ENCODE data around the gene C4orf50.
"Not testable (repeated sequence)": the region's sequence is repeated elsewhere in the genome, so short reads cannot be mapped to it uniquely, and the experiment has no call there.

The C4orf50 gene

GRCh38 chr4:5993876-5994811, 24.1 kb downstream of the C4orf50 start:
- Histone ChIP-seq H4K20me1 (ENCODE audit: insufficient read depth, low read length, poor library complexity, severe bottlenecking) (no peaks in the 10 kb centered on the region), H3K27me3 (ENCODE audit: insufficient read depth, low read length, poor library complexity, severe bottlenecking) (no peaks in the 10 kb centered on the region), H3K4me3 (ENCODE audit: low read length, poor library complexity, severe bottlenecking) (no peak overlapping the region), H3K4me1 (ENCODE audit: insufficient read depth, low read length, poor library complexity, severe bottlenecking) (no peaks in the 10 kb centered on the region), H2AFZ (ENCODE audit: low read length) (no peak overlapping the region), H3K36me3 (ENCODE audit: insufficient read depth, low read length) (no peaks in the 10 kb centered on the region), H3K9ac (ENCODE audit: low read depth, low read length, poor library complexity, severe bottlenecking) (no peak overlapping the region), H3K9me2 (replicated peaks; ENCODE audit: low read depth, low read length) (no peaks in the 10 kb centered on the region), H3F3A (ENCODE audit: low read depth) (no peaks in the 10 kb centered on the region), H3K4me2 (ENCODE audit: low read depth, low read length, poor library complexity, severe bottlenecking) (no peak overlapping the region), H3K9me3 (ENCODE audit: insufficient read depth, low read depth, low read length) (no peaks in the 10 kb centered on the region; the same call in 1 of the 2 replicates), H3K79me2 (ENCODE audit: insufficient read depth, low read length) (no peaks in the 10 kb centered on the region)
- TF ChIP-seq CTCF (conservative IDR thresholded peaks at IDR 0.05; ENCODE audit: low read length): no peak

DNA sequence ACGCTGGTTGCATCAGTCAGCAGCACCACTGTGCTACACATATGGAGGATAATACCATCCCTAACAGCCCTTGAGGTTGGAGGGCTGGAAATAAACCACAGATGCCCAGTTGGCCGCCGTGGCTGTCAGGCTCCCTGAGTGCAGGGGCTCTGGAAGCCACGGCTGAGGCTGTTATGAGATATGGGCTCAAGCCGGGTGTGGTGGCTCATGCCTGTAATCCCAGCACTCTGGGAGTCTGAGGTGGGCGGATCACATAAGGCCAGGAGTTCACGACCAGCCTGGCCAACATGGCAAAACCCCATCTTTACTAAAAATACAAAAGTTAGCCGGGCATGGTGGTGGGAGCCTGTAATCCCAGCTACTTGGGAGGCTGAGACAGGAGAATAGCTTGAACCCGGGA, 24.9 kb downstream of the C4orf50 start:
- not testable (repeated sequence) for H2AFZ ChIP-seq (ENCODE audit: low read length); H3K4me1 ChIP-seq (ENCODE audit: insufficient read depth, low read length, poor library complexity, severe bottlenecking); H3K27me3 ChIP-seq (ENCODE audit: insufficient read depth, low read length, poor library complexity, severe bottlenecking); H3K9me2 ChIP-seq (replicated peaks; ENCODE audit: low read depth, low read length); H3K4me2 ChIP-seq (ENCODE audit: low read depth, low read length, poor library complexity, severe bottlenecking); H3K79me2 ChIP-seq (ENCODE audit: insufficient read depth, low read length); H3K9ac ChIP-seq (ENCODE audit: low read depth, low read length, poor library complexity, severe bottlenecking); H3K4me3 ChIP-seq (ENCODE audit: low read length, poor library complexity, severe bottlenecking); H3F3A ChIP-seq (ENCODE audit: low read depth); H4K20me1 ChIP-seq (ENCODE audit: insufficient read depth, low read length, poor library complexity, severe bottlenecking); H3K36me3 ChIP-seq (ENCODE audit: insufficient read depth, low read length); H3K9me3 ChIP-seq (ENCODE audit: insufficient read depth, low read depth, low read length)

GRCh38 chr4:5992828-5993321, 25.4 kb downstream of the C4orf50 start:
- Histone ChIP-seq H3K4me1 (ENCODE audit: insufficient read depth, low read length, poor library complexity, severe bottlenecking) (no peaks in the 10 kb centered on the region), H3F3A (ENCODE audit: low read depth) (no peaks in the 10 kb centered on the region), H3K27me3 (ENCODE audit: insufficient read depth, low read length, poor library complexity, severe bottlenecking) (no peaks in the 10 kb centered on the region), H3K9me3 (ENCODE audit: insufficient read depth, low read depth, low read length) (no peaks in the 10 kb centered on the region; the same call in 1 of the 2 replicates), H2AFZ (ENCODE audit: low read length) (no peak overlapping the region), H3K9me2 (replicated peaks; ENCODE audit: low read depth, low read length) (no peaks in the 10 kb centered on the region), H3K36me3 (ENCODE audit: insufficient read depth, low read length) (no peaks in the 10 kb centered on the region), H3K4me2 (ENCODE audit: low read depth, low read length, poor library complexity, severe bottlenecking) (no peak overlapping the region), H4K20me1 (ENCODE audit: insufficient read depth, low read length, poor library complexity, severe bottlenecking) (no peaks in the 10 kb centered on the region), H3K4me3 (ENCODE audit: low read length, poor library complexity, severe bottlenecking) (no peak overlapping the region), H3K79me2 (ENCODE audit: insufficient read depth, low read length) (no peaks in the 10 kb centered on the region), H3K9ac (ENCODE audit: low read depth, low read length, poor library complexity, severe bottlenecking) (no peak overlapping the region)
- TF ChIP-seq EZH2phosphoT487 (IDR thresholded peaks at IDR 0.05; ENCODE audit: borderline replicate concordance): no peak
- TF ChIP-seq CTCF (conservative IDR thresholded peaks at IDR 0.05; ENCODE audit: low read length): no peak

Measured in Loucy (cell line).